ENCODE results near the gene TBX3.

GRCh38 chr12:114669401-114670290 is 14.3 kb downstream of the TBX3 start:
- TF ChIP-seq NFIC (IDR thresholded peaks at IDR 0.05) (no peak), EP300 (IDR thresholded peaks at IDR 0.05; ENCODE audit: borderline replicate concordance) (no peak)
